A673 (cell line): ENCODE results near the gene PRR20G. TPM values are rescaled to one million over a fixed set of nuclear protein-coding genes. Genes with fewer than 3 reads are reported as not detected.

Source experiments
- BruUV-seq: library from RNA; stranded (reverse); fragments of 400-500 nt; replicated peaks from 2 replicates; lab custom pipeline; 2021; lab: Mats Ljungman, UMichigan
- CTCF ChIA-PET: fragments of 300-600 bp; sonication (Branson Sonifier 250); formaldehyde crosslinking; loops from one replicate; lab custom pipeline; 2022; ENCODE audit warnings: antibody characterized with exemption; lab: Charles Lee
- POLR2A ChIA-PET: fragments of 300-600 bp; sonication (Branson Sonifier 250); formaldehyde crosslinking; loops from one replicate; lab custom pipeline; 2022; ENCODE audit warnings: antibody characterized with exemption; ENCODE audit not compliant: low non-redundant PET; lab: Charles Lee
- DNase-seq: peaks from one replicate; pipeline ENCODE4 v3.0.0-alpha.2; 2015; ENCODE audit warnings: low spot score
- H3K27ac ChIP-seq: fragments of 200-600 bp; sonication (generic); 2 replicates; pipeline ENCODE4 v1.5.1; 2016; ENCODE audit warnings: mixed run types, low read depth, mild to moderate bottlenecking, mixed read lengths, antibody characterized with exemption, low read length; ENCODE audit not compliant: poor library complexity, severe bottlenecking
- H3K27me3 ChIP-seq: fragments of 200-600 bp; sonication (generic); replicated peaks from 2 replicates; pipeline ENCODE4 v1.6.1; 2017; ENCODE audit warnings: mixed run types, low read depth, mild to moderate bottlenecking, mixed read lengths, antibody characterized with exemption, low read length; ENCODE audit not compliant: insufficient read depth, poor library complexity
- H3K36me3 ChIP-seq: fragments of 200-600 bp; sonication (generic); 2 replicates; pipeline ENCODE4 v1.6.1; 2016; ENCODE audit warnings: mixed run types, mild to moderate bottlenecking, mixed read lengths, antibody characterized with exemption, low read length; ENCODE audit not compliant: insufficient read depth, poor library complexity, severe bottlenecking
- H3K4me1 ChIP-seq: fragments of 200-600 bp; sonication (generic); 2 replicates; pipeline ENCODE4 v1.6.1; 2017; ENCODE audit warnings: mixed run types, mild to moderate bottlenecking, mixed read lengths, antibody characterized with exemption, low read length; ENCODE audit not compliant: insufficient read depth, poor library complexity, severe bottlenecking
- H3K4me3 ChIP-seq: fragments of 200-600 bp; sonication (generic); 2 replicates; pipeline ENCODE4 v1.5.1; 2016; ENCODE audit warnings: low read depth, mixed run types, mild to moderate bottlenecking, mixed read lengths, low read length; ENCODE audit not compliant: poor library complexity, severe bottlenecking
- H3K9me3 ChIP-seq: fragments of 200-600 bp; sonication (generic); 2 replicates; pipeline ENCODE4 v1.6.1; 2016; ENCODE audit warnings: mixed run types, low read depth, mild to moderate bottlenecking, mixed read lengths, antibody characterized with exemption, low read length; ENCODE audit not compliant: poor library complexity, severe bottlenecking
- EZH2 ChIP-seq: fragments of 200-600 bp; sonication (generic); IDR thresholded peaks from 2 replicates; pipeline ENCODE4 v1.6.1; 2017; ENCODE audit warnings: borderline replicate concordance, low read depth, mild to moderate bottlenecking, mixed read lengths, antibody characterized with exemption, low read length; ENCODE audit not compliant: poor library complexity, severe bottlenecking
- intact Hi-C: fragments of 100-400 bp; cut with micrococcal nuclease; formaldehyde crosslinking; loops from one replicate; pipeline ENCODE4 v1.10.0; 2022; ENCODE audit not compliant: unreplicated experiment
- total RNA-seq: library from RNA; stranded (reverse); gene quantifications from 2 replicates; pipeline ENCODE4 v1.2.3, GENCODE V29; 2021
- TF ChIP-seq, protein P1 (sequence below): fragments of 300-800, 200-600 bp; sonication (generic); conservative IDR thresholded peaks from 2 replicates; pipeline ENCODE4 v1.5.1; 2017; ENCODE audit warnings: low read depth, mild to moderate bottlenecking, antibody characterized with exemption, low read length, moderate library complexity, mixed read lengths

Gene PRR20G
- total RNA-seq, 1 experiment from 2014 or later, result not detected

- no TSS peak for BruUV-seq
- Histone ChIP-seq H3K4me3 (no peak overlapping the region), H3K9me3 (peaks cover 16% of the 10 kb centered on the region), H3K27ac (no peak overlapping the region), H3K4me1 (no peaks in the 10 kb centered on the region), H3K27me3 (no peaks in the 10 kb centered on the region), H3K36me3 (no peaks in the 10 kb centered on the region)
- intact Hi-C loops, result no loop called here
- TF ChIP-seq, protein P1, sequence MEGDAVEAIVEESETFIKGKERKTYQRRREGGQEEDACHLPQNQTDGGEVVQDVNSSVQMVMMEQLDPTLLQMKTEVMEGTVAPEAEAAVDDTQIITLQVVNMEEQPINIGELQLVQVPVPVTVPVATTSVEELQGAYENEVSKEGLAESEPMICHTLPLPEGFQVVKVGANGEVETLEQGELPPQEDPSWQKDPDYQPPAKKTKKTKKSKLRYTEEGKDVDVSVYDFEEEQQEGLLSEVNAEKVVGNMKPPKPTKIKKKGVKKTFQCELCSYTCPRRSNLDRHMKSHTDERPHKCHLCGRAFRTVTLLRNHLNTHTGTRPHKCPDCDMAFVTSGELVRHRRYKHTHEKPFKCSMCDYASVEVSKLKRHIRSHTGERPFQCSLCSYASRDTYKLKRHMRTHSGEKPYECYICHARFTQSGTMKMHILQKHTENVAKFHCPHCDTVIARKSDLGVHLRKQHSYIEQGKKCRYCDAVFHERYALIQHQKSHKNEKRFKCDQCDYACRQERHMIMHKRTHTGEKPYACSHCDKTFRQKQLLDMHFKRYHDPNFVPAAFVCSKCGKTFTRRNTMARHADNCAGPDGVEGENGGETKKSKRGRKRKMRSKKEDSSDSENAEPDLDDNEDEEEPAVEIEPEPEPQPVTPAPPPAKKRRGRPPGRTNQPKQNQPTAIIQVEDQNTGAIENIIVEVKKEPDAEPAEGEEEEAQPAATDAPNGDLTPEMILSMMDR, result no peak
- TF ChIP-seq EZH2, result no peak
- ChIA-PET POLR2A (no interaction called here), CTCF (no interaction called here)
- no peak for DNase-seq
Measured at GRCh38 chr3:127253491-127253890, 34.4 kb downstream of the PRR20G start.

GRCh38 chr3:127252446-127252845, 35.4 kb downstream of the PRR20G start:
- Histone ChIP-seq H3K36me3 (no peaks in the 10 kb centered on the region), H3K27me3 (no peaks in the 10 kb centered on the region), H3K9me3 (peaks cover 25% of the 10 kb centered on the region), H3K4me3 (no peak overlapping the region), H3K27ac (no peak overlapping the region), H3K4me1 (no peaks in the 10 kb centered on the region)
- intact Hi-C loops, result no loop called here
- ChIA-PET CTCF (no interaction called here), POLR2A (no interaction called here)
- TF ChIP-seq EZH2, result no peak
- TF ChIP-seq, protein P1, result no peak
- BruUV-seq, result no TSS peak
- DNase-seq, result no peak

DNA sequence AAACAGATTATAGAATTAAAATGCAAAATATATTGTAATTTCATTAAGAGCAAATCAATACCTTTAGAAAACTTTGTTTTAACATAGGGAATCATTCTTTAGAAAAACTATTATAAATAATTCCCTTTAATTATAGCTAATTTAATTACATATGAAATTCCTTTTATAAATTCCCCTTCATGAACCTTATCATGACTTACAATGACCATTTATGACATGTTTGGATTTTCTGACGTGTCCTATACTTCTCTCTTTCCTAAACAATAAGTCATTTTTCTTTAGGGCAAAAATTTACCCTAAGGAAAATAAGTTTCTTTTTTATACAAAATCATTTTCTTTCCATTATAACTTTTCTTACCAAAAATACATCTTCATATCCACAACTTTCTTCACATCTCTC, 37.8 kb downstream of the PRR20G start:
- H3K27me3 ChIP-seq, result no peaks in the 10 kb centered on the region
- TF ChIP-seq EZH2, result no peak
- TF ChIP-seq, protein P1, result no peak
- peaks cover 31% of the 10 kb centered on the region for H3K9me3 ChIP-seq
- no TSS peak for BruUV-seq
- DNase-seq, result no peak
- intact Hi-C loops, result no loop called here
- ChIA-PET CTCF (no interaction called here), POLR2A (no interaction called here)
- no peak overlapping the region for H3K4me3 ChIP-seq
- no peaks in the 10 kb centered on the region for H3K4me1 ChIP-seq
- no peaks in the 10 kb centered on the region for H3K36me3 ChIP-seq
- no peak overlapping the region for H3K27ac ChIP-seq
